GM19328 (cell line): ENCODE measurements around the gene ACSF3.

Experiments used
- ATAC-seq: cut with Tn5 transposase; IDR thresholded peaks from one replicate; pipeline ENCODE4 v1.9.1; 2021; ENCODE audit warnings: mild to moderate bottlenecking, moderate library complexity; ENCODE audit not compliant: unreplicated experiment

ACSF3 gene

DNA sequence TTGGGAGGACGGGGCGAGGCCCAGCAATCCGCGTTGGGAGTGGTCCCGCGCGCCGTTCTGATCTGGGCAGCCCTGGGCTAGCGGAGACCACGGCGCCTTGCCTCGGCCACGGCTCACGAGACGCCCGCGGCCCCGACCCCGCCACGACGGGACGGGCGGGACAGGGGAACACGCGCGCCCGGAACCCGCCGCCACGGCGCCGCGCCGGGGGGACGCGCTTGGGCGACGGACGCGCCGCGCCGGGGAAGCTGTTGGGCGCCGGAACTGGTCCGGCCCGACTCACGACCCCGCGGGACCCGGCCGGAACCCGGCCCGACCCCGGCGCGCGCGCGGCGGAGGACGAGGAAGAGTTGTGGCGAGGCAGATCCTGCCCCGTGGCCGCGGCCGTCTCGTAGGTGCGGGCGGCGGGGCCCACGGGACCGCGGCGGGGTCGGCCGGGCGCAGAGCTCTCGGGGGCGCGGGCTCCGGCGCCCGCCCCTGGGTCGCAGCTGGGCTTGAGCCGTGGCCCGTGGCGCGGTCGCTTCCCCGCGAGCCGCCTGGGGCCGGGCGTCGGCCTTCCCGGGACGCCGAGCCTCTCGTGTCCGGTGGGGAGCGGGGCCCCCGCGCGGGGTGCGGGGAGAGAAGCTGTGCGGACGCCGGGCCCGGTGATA, at the start of gene ACSF3:
TSS of gene ACSF3 (plus strand) at position 251 of the 650 bp plus-strand sequence. CDS start 6,830 bp downstream, outside the sequence.
- ATAC-seq = peak; percentile 58

DNA sequence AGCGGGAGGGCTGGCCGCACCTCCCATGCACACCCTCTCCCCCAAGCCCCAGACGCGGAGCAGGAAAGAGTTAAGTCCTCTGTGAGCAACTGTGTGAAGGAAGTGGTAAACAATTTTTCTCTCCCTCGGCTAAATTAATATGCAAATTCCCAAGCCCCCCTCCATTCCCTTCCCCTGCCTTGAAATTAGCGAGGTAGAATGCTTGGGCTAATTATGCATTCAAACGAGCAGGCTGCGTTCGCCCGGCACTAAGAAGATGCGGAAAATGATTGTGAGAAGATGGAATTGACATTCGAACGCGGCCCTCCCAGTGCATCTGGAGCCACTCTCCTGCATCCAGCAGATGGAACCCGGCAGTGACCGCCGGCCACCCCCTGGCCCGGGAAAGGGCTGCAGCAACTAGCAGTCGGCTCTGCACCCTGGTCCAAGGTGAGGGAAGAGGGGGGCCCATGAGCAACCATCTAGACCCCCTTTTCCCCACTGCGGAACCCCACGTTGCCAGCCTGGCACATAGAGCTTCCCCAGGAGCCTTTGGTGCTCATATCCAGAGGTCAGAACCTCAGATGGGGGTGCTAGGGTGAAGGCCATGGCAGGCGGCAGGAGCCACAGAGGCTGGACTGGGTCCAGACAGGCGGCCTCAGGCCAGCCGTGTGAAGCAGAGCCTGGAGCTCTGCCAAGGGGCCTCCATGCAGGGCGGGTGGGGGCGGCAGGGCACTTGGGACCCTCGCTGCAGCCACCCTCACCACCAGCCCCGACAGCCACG, 49.1 kb upstream of the ACSF3 start:
- ATAC-seq = no peak

GRCh38 chr16:89045181-89045815, 48.4 kb upstream of the ACSF3 start:
- no peak for ATAC-seq

- ATAC-seq = no peak
Observed at GRCh38 chr16:89045881-89046280, 47.8 kb upstream of the ACSF3 start.

- no peak for ATAC-seq
Observed at GRCh38 chr16:89046491-89046890, 47.2 kb upstream of the ACSF3 start.

DNA sequence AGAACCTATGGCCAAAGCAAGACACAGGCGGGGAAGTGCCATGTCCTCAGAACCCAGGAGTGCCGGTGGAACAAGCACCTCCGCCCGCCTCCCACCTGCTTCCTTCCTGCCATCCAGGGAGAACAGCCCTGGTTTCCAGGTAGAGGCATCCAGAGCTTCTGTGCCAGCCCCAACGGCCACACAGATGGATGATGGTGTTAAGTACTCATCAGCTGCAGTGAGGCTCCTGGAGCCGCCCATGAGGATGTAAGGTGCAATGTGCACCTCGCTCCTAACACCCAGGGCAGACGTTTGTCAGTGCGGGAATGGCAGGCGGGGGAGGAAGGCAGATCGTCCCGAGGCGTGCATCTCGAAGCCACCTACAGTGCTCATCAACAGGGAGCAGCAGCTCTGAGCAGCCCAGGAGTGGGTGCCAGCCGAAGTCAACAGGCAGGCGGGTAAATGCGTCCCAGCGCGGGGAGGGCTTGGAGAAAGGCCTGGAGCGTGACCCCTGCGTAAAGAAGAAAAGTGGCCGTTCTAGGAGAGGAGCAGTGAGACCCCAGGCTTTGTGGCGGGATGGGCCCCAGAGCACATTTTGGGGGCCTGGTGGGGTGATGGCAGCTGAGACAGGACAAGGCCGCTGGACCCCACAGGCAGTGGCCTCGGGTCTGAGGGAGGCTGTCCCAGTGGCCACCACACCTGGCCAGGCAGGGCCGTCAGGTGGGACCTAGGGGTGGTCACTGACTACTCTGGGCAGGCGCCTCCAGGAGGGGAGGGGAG, 46.1 kb upstream of the ACSF3 start:
- no peak for ATAC-seq

- no peak for ATAC-seq
Observed at GRCh38 chr16:89048090-89048725, 45.4 kb upstream of the ACSF3 start.

GRCh38 chr16:89048871-89049422, 44.7 kb upstream of the ACSF3 start:
- no peak for ATAC-seq

GRCh38 chr16:89049484-89050118, 44.1 kb upstream of the ACSF3 start:
- no peak for ATAC-seq

DNA sequence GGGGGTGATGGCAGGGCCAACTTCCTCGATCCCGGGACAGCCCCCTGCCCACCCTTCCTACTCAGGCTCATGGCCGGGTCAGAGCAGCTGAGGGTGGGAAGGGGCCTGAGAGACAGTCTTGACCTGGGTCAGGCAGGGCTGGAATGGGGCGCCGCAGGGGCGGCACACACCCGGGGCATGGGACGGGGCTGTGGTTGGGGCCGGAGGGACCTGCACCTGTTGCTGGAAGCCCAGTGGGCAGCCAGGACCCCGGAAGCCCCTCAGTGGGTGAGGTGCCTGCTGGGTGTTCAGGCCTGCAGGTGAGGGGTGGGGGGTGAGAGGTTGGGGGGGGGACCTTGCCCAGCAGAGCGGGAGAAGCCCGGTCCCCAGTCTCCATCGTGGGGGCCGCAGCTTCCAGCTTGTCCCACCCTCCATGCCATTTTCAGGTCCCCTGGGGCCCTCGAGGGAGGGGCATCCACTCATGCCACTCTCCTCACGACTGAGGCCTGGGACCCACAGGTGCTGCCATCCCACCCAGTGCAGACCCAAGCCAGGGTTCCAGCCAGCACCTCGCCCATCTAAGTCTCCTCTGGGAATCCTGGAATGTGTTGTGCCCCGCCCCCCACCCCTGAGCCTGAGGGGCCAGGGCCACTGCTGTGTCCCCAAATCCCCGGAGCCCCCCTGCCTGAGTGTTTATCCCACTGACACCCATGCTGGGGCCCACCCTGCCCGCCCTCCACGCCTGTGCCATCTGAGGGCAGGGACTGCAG, 43.4 kb upstream of the ACSF3 start:
- ATAC-seq = no peak

- ATAC-seq = no peak
Observed at GRCh38 chr16:89050868-89051311, 42.8 kb upstream of the ACSF3 start.

- no peak for ATAC-seq
Observed at GRCh38 chr16:89051521-89052166, 42.0 kb upstream of the ACSF3 start.

DNA sequence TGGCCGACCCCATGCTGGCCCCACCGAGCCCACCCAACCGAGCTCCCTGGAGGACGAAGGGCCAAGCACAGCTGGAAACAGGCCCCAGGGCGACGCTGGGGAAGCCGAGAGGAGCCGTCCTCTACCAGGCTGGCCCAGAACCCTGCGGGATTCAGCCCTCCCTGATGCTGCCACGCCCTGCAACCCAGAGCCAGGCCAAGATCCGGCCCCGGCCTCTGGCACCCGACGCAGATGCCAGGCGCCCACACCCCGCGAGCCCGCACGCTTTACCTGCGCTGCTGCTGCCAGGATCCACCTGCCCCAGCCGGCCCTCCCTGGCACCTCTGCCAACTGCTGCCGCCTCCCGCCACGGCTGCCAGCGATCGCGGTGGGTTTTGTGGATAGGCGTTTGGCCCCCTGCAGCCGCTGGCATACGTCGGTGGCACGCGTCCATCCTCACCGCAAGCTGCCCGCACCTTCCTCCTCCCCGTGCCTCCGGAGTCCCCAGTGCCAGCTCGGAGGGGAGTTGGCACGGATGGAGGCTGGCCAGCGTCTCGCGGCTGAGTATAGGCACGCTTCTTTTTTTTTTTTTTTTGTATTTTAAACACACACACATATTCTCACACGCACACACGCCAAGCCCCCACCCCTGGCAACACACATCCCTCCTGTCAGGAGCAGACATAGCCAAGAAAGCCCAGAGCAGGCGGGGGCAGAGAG, 41.3 kb upstream of the ACSF3 start:
- ATAC-seq = no peak

GRCh38 chr16:89052890-89053724, 40.5 kb upstream of the ACSF3 start:
- ATAC-seq = no peak

DNA sequence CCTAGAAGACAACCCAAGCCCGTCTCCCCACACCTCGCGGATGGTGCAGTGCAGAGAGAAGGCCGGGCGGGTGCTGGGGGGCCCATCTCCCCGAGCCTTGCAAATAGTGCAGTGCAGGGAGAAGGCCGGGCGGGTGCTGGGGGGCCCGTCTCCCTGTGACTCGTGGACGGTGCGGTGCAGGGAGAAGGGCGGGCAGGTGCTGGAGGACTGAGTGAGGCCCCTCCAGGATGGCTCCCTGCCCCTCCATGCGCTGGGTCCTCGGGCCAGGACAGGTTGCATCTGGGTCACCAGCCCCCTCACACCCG, 40.0 kb upstream of the ACSF3 start:
- no peak for ATAC-seq

GRCh38 chr16:89054261-89054661, 39.4 kb upstream of the ACSF3 start:
- ATAC-seq = no peak

GRCh38 chr16:89054714-89055113, 38.9 kb upstream of the ACSF3 start:
- no peak for ATAC-seq
